Sigmoid colon (tissue), 4 donors: ENCODE measurements around the gene ACTR10.

ENCODE experiments used
- CTCF ChIP-seq, 4 experiments: fragments of 450-650 bp in 3 of 4; fragments of 200-600 bp in 1 of 4; IDR thresholded peaks; one replicate each; pipeline ENCODE4 v1.5.1; 2016 to 2019; ENCODE audit warnings: antibody characterized with exemption in 4 of 4, mild to moderate bottlenecking in 3 of 4, moderate library complexity in 2 of 4
- EP300 ChIP-seq, 4 donors: sonication (generic); formaldehyde crosslinking; IDR thresholded peaks; one replicate each; pipeline ENCODE4 v1.6.1; 2017; ENCODE audit warnings: antibody characterized with exemption in 4 of 4
- POLR2A ChIP-seq, 2 donors: fragments of 450-650 bp; IDR thresholded peaks; one replicate each; pipeline ENCODE4 v1.6.1; 2016; ENCODE audit warnings: antibody characterized with exemption in 2 of 2, mild to moderate bottlenecking in 2 of 2, moderate library complexity in 2 of 2

- TF ChIP-seq CTCF (IDR thresholded peaks at IDR 0.05), result peak in 1 of 4 experiments; percentile 15
- TF ChIP-seq POLR2A (IDR thresholded peaks at IDR 0.05), result no peak
- TF ChIP-seq EP300 (IDR thresholded peaks at IDR 0.05), result no peak
These were observed 47.7 kb upstream of the ACTR10 start, which contains the start of gene ARMH4 for GRCh38 chr14:58152014-58152857.
